Type B pancreatic cell (in vitro differentiated cells): Measurements from ENCODE around the gene SOD3. TPM values are rescaled to one million over a fixed set of nuclear protein-coding genes. Genes with fewer than 3 reads are reported as not detected.

ENCODE experiments used
- DNase-seq: peaks from one replicate; pipeline ENCODE4 v3.0.0; 2021; ENCODE audit warnings: mixed read lengths; ENCODE audit not compliant: unreplicated experiment; ENCODE audit errors: extremely low spot score
- H3K27ac Mint-ChIP-seq: 2 replicates; pipeline ENCODE4 v1.8.0; 2021; ENCODE audit warnings: mild to moderate bottlenecking, mixed read lengths
- H3K27me3 Mint-ChIP-seq: 2 replicates; pipeline ENCODE4 v1.8.0; 2021; ENCODE audit warnings: mixed read lengths
- H3K36me3 Mint-ChIP-seq: 2 replicates; pipeline ENCODE4 v1.8.0; 2021; ENCODE audit warnings: mixed read lengths
- H3K4me1 Mint-ChIP-seq: one replicate; pipeline ENCODE4 v1.8.0; 2021; ENCODE audit warnings: mixed read lengths; ENCODE audit not compliant: unreplicated experiment
- H3K4me3 Mint-ChIP-seq: 2 replicates; pipeline ENCODE4 v1.8.0; 2021; ENCODE audit warnings: mild to moderate bottlenecking, mixed read lengths
- H3K9me3 Mint-ChIP-seq: 2 replicates; pipeline ENCODE4 v1.8.0; 2021; ENCODE audit warnings: mixed read lengths
- long read RNA-seq: library from polyadenylated mRNA; unstranded; transcript quantifications from one replicate; pipeline ENCODE4 v2.0.0, GENCODE V29; 2020
- total RNA-seq: library from RNA; stranded (reverse); gene quantifications from 2 replicates; pipeline ENCODE4 v1.2.1, GENCODE V29; 2021; ENCODE audit warnings: low replicate concordance
- TF ChIP-seq, protein P1 (sequence below): fragments of 200-600 bp; sonication (generic); conservative IDR thresholded peaks from 2 replicates; pipeline ENCODE4 v1.5.0; 2021; ENCODE audit warnings: antibody characterized with exemption, mild to moderate bottlenecking

Gene SOD3, protein sequence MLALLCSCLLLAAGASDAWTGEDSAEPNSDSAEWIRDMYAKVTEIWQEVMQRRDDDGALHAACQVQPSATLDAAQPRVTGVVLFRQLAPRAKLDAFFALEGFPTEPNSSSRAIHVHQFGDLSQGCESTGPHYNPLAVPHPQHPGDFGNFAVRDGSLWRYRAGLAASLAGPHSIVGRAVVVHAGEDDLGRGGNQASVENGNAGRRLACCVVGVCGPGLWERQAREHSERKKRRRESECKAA
- 3.8 and 5.4 TPM in 2 replicates for total RNA-seq
- long read RNA-seq, result 0 reads

DNA sequence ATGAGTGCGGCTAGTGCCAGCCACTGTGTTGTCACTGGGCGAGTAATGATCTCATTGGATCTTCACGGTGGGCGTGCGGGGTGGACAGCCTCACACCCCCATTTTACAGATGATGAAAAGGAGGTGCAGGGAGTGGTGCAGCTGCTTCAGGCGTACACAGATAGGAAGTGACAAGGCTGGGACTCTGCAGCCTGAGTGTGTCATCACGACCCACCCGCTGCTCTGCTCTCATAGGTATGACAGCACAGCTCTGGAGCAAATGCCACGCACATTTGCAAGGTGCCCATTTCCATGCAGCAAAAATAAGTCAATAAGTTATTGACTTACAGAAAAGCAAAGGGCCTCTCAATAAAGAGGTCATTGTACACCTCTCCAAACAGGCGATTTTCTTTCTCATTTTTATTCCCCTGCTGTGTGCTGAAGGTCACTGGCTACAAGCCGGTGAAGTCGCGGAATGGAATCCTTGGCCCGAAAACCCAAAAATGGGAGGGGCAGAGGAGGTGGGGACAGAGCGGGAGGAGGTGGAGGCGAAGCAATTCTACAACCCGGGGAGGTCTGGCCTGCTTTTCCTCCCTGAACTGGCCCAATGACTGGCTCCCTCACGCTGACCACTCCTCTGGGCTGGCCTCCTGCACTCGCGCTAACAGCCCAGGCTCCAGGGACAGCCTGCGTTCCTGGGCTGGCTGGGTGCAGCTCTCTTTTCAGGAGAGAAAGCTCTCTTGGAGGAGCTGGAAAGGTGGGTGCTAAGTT lies at the start of gene SOD3:
Gene SOD3 (plus strand): TSS at position 658 of the 750 bp plus-strand sequence. CDS start 3,949 bp downstream, outside the sequence.
- peaks cover 17% of the 10 kb centered on the region for H3K4me1 Mint-ChIP-seq
- DNase-seq, result no peak
- peak within 1 kb of the TSS; percentile 75 for H3K4me3 Mint-ChIP-seq
- TF ChIP-seq, protein P1, sequence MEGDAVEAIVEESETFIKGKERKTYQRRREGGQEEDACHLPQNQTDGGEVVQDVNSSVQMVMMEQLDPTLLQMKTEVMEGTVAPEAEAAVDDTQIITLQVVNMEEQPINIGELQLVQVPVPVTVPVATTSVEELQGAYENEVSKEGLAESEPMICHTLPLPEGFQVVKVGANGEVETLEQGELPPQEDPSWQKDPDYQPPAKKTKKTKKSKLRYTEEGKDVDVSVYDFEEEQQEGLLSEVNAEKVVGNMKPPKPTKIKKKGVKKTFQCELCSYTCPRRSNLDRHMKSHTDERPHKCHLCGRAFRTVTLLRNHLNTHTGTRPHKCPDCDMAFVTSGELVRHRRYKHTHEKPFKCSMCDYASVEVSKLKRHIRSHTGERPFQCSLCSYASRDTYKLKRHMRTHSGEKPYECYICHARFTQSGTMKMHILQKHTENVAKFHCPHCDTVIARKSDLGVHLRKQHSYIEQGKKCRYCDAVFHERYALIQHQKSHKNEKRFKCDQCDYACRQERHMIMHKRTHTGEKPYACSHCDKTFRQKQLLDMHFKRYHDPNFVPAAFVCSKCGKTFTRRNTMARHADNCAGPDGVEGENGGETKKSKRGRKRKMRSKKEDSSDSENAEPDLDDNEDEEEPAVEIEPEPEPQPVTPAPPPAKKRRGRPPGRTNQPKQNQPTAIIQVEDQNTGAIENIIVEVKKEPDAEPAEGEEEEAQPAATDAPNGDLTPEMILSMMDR, result no peak
- peak within 1 kb of the TSS; percentile 17 for H3K27ac Mint-ChIP-seq
- peaks cover 47% of the 10 kb centered on the region for H3K27me3 Mint-ChIP-seq
- H3K36me3 Mint-ChIP-seq, result no peaks in the 10 kb centered on the region
- peaks cover 5% of the 10 kb centered on the region for H3K9me3 Mint-ChIP-seq

DNA sequence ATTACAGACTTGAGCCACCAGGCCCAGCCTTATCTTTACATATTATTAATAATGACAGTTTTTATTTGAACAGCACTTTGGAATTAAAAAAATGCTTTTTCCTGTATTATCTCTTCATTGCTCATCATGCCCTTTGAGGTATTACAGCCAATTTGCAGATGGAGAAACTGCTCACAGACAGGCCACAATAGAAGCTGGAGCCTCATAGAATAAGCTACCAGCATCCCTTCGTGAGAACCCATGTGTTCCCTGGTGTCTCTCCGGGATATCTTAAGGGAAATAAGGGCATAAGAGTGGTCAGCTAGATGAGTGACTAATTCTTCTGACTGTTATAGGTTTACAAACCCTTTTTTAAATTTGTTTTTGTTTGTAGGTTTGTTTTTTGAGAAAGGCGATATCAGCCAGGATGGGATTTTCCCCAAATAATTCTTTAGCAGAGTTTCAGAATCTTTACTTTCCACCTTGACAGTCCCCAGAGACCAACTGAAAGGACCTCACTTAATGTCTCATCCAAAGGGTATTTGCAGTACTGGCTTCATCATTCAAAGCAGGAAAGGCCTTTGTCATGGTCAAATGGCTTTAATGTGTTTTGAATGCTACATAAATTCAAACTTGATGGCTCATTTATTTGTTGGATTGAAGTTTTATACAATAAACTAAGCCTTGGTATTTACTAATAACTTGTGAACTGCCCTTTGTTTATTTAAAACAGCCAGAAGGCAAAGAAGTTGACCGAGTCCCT lies 48.0 kb upstream of the SOD3 start:
- TF ChIP-seq, protein P1, result no peak
- no peaks in the 10 kb centered on the region for H3K36me3 Mint-ChIP-seq

DNA sequence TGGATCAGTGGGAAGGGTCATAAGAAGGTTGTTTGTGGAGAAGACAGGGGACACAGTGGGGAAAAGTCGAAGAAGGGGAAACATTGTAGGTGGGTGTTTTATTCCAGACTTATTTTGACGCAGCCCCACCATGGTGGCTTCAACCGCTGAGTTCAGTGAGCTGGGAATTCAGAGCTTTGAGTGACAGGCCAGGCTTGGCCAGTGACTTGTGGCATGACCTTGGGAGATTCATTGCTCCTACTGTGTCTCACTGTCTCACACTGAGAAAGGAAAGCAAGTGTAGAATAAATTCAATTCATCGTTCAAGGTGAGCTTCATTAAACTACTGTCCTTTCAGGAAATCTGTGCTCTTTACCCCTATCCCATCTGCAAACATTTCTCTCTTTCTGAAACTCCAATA lies 47.4 kb upstream of the SOD3 start:
- Mint-ChIP-seq H3K27ac (no peak overlapping the region), H3K9me3 (peaks cover 3% of the 10 kb centered on the region), H3K36me3 (no peaks in the 10 kb centered on the region), H3K4me1 (peaks cover 4% of the 10 kb centered on the region), H3K27me3 (peaks cover 35% of the 10 kb centered on the region), H3K4me3 (no peak overlapping the region)
- TF ChIP-seq, protein P1, result no peak
- no peak for DNase-seq

More for the DNA sequence above, 48.0 kb upstream of the SOD3 start:
- peaks cover 3% of the 10 kb centered on the region for H3K9me3 Mint-ChIP-seq
- DNase-seq, result no peak
- H3K4me1 Mint-ChIP-seq, result peaks cover 4% of the 10 kb centered on the region
- H3K27ac Mint-ChIP-seq, result no peak overlapping the region
- H3K4me3 Mint-ChIP-seq, result no peak overlapping the region
- H3K27me3 Mint-ChIP-seq, result peaks cover 30% of the 10 kb centered on the region

DNA sequence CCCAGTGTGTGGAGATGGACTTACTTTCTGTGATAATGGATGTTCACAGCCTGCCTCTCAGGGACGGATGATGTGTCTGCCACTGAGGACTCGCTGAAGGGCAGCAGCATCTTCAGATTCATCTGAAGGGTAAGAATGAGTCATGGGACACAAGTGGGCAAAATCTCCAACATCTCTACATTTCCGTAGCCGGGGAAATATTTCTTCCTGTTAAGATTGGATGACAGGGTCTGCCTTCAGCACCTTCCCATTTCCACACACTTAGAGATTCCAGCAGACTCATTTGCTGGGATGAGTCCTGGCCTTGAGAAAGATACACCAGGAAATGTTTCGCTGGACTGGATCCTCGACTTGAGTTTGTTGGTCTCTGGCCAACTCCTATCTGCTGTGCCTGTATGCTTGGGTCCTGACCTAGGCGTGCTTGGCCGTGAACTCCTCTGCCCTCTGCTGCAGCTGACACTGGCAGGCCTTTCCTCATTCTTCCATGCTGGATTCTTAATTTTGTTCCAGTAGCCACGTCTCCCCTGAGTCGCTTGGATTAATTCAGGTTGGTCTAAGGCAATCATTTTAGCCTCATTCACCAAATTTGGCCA lies 46.5 kb upstream of the SOD3 start:
- no peak overlapping the region for H3K4me3 Mint-ChIP-seq
- H3K36me3 Mint-ChIP-seq, result no peaks in the 10 kb centered on the region
- H3K9me3 Mint-ChIP-seq, result peaks cover 2% of the 10 kb centered on the region
- TF ChIP-seq, protein P1, result no peak
- peaks cover 38% of the 10 kb centered on the region for H3K27me3 Mint-ChIP-seq
- no peak for DNase-seq
- H3K4me1 Mint-ChIP-seq, result peaks cover 3% of the 10 kb centered on the region
- H3K27ac Mint-ChIP-seq, result no peak overlapping the region

DNA sequence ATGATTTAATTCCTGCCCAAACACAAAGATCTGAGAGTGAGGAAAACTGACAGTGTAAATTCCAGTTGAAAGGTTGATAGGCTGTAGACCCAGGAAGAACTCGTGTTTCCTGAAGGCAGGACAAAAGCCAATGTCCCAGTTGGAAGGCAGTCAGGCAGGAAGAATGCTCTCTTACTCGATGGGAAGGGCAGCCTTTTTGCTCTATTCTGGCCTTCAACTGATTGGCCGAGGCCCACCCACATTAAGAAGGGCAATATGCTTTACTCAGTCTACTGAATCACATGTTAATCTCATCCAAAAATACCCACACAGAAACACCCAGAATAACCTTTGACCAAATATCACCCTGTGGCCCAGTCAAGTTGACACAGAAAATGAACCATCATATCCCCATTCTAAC lies 45.3 kb upstream of the SOD3 start:
- no peaks in the 10 kb centered on the region for H3K4me1 Mint-ChIP-seq
- TF ChIP-seq, protein P1, result no peak
- no peaks in the 10 kb centered on the region for H3K36me3 Mint-ChIP-seq
- no peaks in the 10 kb centered on the region for H3K9me3 Mint-ChIP-seq
- peaks cover 39% of the 10 kb centered on the region for H3K27me3 Mint-ChIP-seq
- H3K27ac Mint-ChIP-seq, result no peak overlapping the region
- H3K4me3 Mint-ChIP-seq, result no peak overlapping the region
- no peak for DNase-seq
